ENCODE data around the gene TPM4. TPM values are rescaled to one million over a fixed set of nuclear protein-coding genes. Genes with fewer than 3 reads are reported as not detected.
"Not testable (repeated sequence)": the region's sequence is repeated elsewhere in the genome, so short reads cannot be mapped to it uniquely, and the experiment has no call there.

The TPM4 gene
- total RNA-seq, 2 experiments from 2014 or later, result 240 to 254 TPM

DNA sequence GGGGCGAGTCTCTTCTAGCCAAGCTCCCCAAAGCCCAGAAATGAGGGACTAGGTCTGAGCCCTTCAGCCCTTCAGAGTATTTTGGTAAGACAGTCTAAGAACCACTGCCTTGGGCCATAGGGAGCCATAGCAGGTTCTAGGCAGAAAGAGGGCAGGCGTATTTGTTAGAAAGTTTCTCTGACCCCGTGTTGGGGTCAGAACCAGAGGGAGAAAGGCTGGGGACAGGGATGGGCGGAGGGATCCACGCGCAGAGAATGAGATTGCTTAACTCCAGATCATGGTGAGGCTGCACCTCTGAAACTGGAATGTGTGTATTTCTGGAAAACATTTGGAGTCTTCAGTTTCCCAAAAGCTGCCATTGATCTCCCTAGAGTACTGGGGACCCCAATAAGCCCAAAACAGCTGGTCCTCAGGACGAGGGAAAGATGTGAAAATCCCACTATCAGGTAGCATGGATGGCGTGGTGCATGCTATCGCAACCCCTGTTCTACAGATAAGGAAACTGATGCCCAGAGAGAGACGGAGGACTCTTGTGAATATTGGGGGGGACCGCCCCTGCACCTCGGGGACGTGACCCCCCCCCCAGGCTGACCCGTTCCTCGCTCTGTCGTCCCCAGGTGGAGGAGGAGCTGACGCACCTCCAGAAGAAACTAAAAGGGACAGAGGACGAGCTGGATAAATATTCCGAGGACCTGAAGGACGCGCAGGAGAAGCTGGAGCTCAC, 703 bp upstream of the TPM4 start:
- Mint-ChIP-seq H3K9me3 (no peaks in the 10 kb centered on the region), H3K27me3 (ENCODE audit: low read depth) (no peaks in the 10 kb centered on the region), H3K4me3 (peak overlapping the region; percentile 81), H3K4me1 (ENCODE audit: low read depth) (peaks cover 61% of the 10 kb centered on the region), H3K36me3 (ENCODE audit: low read depth) (peaks cover 22% of the 10 kb centered on the region), H3K27ac (peak overlapping the region; percentile 83)
- peak; percentile 20 for DNase-seq
- CTCF ChIA-PET, result interaction anchor here (0.6 to 3.8 kb wide), 6 partner anchors 11 to 35 kb away, joined by 3 to 32 read pairs (median 7); no protein-coding TSS in a partner anchor
- intact Hi-C loops (cut with micrococcal nuclease), result loop anchor here (5.0 to 10.0 kb wide), 2 partner anchors 512 to 1701 kb away; no protein-coding TSS in a partner anchor

DNA sequence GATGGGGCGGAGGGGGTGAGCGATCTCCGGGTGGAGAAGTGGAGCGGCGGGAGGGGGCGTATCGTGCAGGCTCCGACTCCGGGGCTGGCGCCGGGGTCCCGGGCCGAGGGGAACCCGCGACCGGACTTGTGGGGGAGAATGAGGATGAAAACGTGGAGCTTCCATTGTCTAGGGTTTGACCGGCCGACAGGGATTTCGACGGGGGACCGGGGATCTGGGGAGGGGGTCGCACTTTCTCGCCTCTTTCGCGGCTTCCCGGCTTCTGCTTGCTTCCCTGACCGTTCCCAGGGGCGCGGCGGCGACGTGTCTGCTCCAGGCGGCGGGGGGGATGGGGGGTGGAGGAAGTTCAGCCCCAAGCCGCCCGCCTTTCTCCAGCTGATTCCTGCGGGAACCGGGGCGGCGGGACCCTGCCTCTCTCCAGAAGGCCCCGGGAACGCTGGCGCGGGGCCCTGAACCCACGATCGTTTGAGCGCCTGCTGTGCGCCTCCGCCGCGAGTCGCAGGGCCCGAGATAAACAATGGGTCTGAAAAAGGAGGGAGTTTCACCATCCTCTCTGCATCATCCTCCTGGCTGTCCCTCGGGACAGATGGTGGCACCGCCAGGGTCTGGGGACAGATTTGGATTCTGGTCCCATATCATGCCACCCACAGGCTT, 790 bp downstream of the TPM4 start:
- DNase-seq, result peak; percentile 31
- Mint-ChIP-seq H3K9me3 (no peaks in the 10 kb centered on the region), H3K4me1 (ENCODE audit: low read depth) (peaks cover 69% of the 10 kb centered on the region)

DNA sequence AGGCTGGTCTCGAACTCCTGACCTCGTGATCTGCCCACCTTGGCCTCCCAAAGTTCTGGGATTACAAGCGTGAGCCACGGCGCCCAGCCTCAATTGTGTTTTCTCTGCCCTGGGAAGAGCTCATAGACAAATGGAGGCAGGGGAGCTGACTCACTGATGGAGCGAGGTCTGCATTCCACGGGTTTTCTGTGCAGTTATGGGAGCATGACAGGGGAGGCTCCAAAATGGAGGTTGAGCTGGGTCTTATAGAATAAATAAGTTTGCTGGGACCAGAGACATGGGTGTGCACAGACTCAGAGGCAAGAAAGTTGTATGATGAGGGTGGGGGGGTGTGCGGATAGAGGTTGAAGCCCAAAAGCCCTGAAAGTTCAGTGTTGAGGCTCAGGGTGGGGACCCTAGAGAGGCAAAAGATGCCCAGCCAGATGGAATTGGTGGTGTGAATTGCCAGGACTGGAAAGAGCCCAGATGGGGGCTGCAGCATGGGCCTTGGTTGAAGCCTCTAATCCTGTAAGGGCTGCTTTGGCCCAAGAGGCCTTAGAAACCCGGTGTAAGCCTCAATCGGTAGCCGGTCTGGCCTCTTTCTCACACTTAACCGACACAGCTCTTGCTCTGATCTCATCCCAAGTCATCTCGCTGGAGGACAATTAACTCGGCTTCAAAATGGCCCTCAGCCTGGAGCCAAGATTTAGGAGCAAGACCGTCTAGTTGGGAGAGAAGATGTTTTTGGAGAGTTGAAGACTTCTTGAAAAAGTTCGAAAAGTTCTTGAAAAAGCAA, 1.9 kb downstream of the TPM4 start:
- intact Hi-C loops (cut with micrococcal nuclease), result loop anchor here (2.0 to 10.0 kb wide), 6 partner anchors 41 to 1703 kb away; no protein-coding TSS in a partner anchor
- H3K4me1 Mint-ChIP-seq (ENCODE audit: low read depth), result peaks cover 68% of the 10 kb centered on the region
- DNase-seq, result peak; percentile 42
- H3K9me3 Mint-ChIP-seq, result no peaks in the 10 kb centered on the region
- CTCF ChIA-PET, result interaction anchor here (0.6 to 2.2 kb wide), 6 partner anchors 15 to 107 kb away, joined by 3 to 6 read pairs (median 4); partner anchors contain the start of gene FAM32A
- peaks cover 47% of the 10 kb centered on the region for H3K36me3 Mint-ChIP-seq (ENCODE audit: low read depth)
- H3K4me3 Mint-ChIP-seq, result peak overlapping the region; percentile 81
- peak overlapping the region; percentile 98 for H3K27ac Mint-ChIP-seq
- H3K27me3 Mint-ChIP-seq (ENCODE audit: low read depth), result no peaks in the 10 kb centered on the region

More for the DNA sequence above, 790 bp downstream of the TPM4 start:
- Mint-ChIP-seq H3K27ac (peak overlapping the region; percentile 98), H3K4me3 (peak overlapping the region; percentile 81), H3K36me3 (ENCODE audit: low read depth) (peaks cover 36% of the 10 kb centered on the region), H3K27me3 (ENCODE audit: low read depth) (no peaks in the 10 kb centered on the region)
- intact Hi-C loops (cut with micrococcal nuclease), result loop anchor here (5.0 to 10.0 kb wide), 2 partner anchors 510 to 1702 kb away; no protein-coding TSS in a partner anchor
- CTCF ChIA-PET, result interaction anchor here (1.0 to 2.2 kb wide), 6 partner anchors 9 to 108 kb away, joined by 3 to 9 read pairs (median 6); partner anchors contain the start of gene FAM32A

DNA sequence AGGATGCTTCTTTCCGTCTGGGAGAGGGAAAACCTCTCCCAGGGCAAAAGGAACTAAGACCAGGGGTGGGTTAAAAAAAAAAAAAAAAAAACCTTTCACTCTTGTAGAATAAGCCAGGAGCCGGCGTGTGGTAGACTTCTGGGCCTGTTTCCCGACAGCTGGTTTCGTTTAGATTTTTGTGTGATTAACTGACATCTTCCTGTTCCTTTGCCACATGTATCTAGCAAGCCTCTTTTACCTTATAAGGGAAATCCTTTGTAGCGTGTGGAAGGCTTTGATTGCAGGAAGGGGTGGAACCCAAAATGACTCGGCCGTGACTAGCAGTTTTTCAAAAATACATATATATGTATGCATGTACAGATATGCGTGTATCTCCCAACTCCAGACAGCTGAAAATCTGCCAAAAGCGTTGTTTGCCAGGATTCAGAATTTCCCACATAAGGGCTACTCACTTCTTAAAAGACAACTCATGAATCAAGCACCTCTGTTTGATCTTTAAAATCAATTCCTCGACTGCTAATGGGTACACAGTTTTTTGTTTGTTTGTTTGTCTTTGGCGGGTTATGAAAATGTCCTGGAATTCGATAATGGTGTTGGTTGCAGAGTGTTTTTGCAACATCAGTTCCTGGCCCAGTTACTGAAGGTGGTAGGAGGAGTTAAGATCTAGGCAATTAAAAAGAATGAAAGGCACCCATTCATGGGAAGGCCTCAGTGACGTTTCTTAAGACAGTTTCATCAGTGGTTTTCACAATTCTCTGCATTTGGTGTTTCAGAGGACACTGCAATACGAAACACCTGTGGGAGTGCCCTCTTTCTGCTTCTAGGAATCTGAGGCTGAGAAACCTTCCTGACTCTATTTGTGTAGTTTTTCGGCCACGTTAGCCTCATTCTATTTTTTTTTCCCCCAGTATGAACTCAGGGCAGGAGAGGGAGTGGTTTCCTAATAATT, 2.7 kb downstream of the TPM4 start:
- intact Hi-C loops (cut with micrococcal nuclease), result loop anchor here (1.0 to 10.0 kb wide), 8 partner anchors 9 to 1704 kb away; partner anchors contain the start of gene RAB8A

DNA sequence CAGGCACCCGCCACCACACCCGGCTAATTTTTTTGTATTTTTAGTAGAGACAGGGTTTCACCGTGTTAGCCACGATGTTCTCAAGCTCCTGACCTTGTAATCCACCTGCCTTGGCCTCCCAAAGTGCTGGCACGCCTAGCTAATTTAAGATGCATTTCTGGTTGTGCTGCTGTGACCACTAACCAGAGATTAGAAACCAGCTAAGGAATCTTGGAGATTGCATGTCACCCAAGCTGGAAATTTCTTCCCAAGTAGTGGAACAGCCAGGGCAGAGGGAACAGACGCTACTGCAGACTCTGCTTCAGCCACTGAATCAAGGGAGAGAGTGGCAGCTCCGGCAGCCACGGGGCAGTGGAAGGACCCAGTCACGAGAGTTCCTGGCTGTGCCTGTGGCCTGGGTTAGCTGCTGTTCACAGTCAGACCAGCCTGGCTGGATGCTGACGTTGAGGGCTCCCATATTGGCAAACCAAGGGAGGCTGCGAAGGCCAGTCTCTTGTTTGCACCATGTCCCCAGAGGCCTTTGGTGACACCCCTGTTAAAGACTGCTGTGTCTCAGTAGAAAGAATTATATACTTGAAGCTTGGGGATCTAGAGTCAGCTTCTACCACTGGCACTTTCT, 7.9 kb downstream of the TPM4 start:
- intact Hi-C loops (cut with micrococcal nuclease), result no loop called here
- no peak for DNase-seq
- Mint-ChIP-seq H3K36me3 (ENCODE audit: low read depth) (peaks cover 80% of the 10 kb centered on the region), H3K27ac (no peak overlapping the region), H3K27me3 (ENCODE audit: low read depth) (no peaks in the 10 kb centered on the region), H3K4me1 (ENCODE audit: low read depth) (peaks cover 65% of the 10 kb centered on the region), H3K9me3 (no peaks in the 10 kb centered on the region), H3K4me3 (no peak overlapping the region)
- CTCF ChIA-PET, result interaction anchor here (0.5 to 3.8 kb wide), 5 partner anchors 18 to 299 kb away, joined by 3 to 20 read pairs (median 4); partner anchors contain the start of gene RAB8A

More for the DNA sequence above, 2.7 kb downstream of the TPM4 start:
- H3K9me3 Mint-ChIP-seq, result no peaks in the 10 kb centered on the region
- H3K4me3 Mint-ChIP-seq, result peak overlapping the region; percentile 81
- CTCF ChIA-PET, result interaction anchor here (0.6 to 2.2 kb wide), 2 partner anchors 16 to 32 kb away, joined by 3 to 5 read pairs; no protein-coding TSS in a partner anchor
- no peaks in the 10 kb centered on the region for H3K27me3 Mint-ChIP-seq (ENCODE audit: low read depth)
- peak overlapping the region; percentile 98 for H3K27ac Mint-ChIP-seq
- peaks cover 54% of the 10 kb centered on the region for H3K36me3 Mint-ChIP-seq (ENCODE audit: low read depth)
- peak; percentile 88 for DNase-seq
- peaks cover 66% of the 10 kb centered on the region for H3K4me1 Mint-ChIP-seq (ENCODE audit: low read depth)

DNA sequence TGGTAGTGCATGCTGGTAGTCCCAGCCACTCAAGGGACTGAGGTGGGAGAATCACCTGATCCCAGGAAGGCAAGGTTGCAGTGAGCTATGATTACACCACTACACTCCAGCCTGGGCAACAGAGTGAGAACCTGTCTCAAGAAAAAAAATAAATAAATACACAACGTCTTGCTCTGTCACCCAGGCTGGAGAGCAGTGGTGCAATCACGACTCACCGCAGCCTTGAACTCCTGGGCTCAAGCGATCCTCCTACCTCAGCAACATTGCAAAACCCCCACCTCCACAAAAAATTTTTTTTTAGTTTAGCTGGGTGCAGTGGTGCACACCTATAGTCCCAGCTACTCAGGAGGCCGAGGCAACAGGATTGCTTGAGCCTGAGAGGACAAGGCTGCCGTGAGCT, 8.8 kb downstream of the TPM4 start:
- peaks cover 83% of the 10 kb centered on the region for H3K36me3 Mint-ChIP-seq (ENCODE audit: low read depth)
- no peak for DNase-seq
- H3K27me3 Mint-ChIP-seq (ENCODE audit: low read depth), result no peaks in the 10 kb centered on the region
- no peaks in the 10 kb centered on the region for H3K9me3 Mint-ChIP-seq
- intact Hi-C loops (cut with micrococcal nuclease), result no loop called here
- CTCF ChIA-PET, result interaction anchor here (0.8 to 3.8 kb wide), 4 partner anchors 10 to 298 kb away, joined by 3 to 20 read pairs (median 9); no protein-coding TSS in a partner anchor
- H3K27ac Mint-ChIP-seq, result peak overlapping the region; percentile 88
- H3K4me3 Mint-ChIP-seq, result no peak overlapping the region
- H3K4me1 Mint-ChIP-seq (ENCODE audit: low read depth), result peaks cover 58% of the 10 kb centered on the region

DNA sequence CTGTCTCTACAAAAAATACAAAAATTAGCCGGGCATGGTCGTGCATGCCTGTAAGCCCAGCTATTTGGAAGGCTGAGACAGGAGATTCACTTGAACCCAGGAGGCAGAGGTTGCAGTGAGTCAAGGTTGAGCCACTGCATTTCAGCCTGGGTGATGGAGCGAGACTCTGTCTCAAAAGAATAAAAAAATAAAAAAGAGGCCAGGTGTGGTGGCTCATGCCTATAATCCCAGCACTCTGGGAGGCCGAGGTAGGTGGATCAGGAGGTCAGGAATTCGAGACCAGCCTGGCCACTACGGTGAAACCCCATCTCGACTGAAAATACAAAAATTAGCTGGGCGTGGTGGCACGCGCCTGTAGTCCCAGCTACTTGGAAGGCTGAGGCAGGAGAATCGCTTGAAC, 11.1 kb downstream of the TPM4 start:
- H3K4me3 Mint-ChIP-seq; H3K27ac Mint-ChIP-seq; DNase-seq; H3K27me3 Mint-ChIP-seq (ENCODE audit: low read depth); H3K9me3 Mint-ChIP-seq: not testable (repeated sequence)
- Mint-ChIP-seq H3K4me1 (ENCODE audit: low read depth) (peaks cover 37% of the 10 kb centered on the region), H3K36me3 (ENCODE audit: low read depth) (peaks cover 75% of the 10 kb centered on the region)
- intact Hi-C loops (cut with micrococcal nuclease), result loop anchor here (2.0 kb wide), 2 partner anchors 17 to 37 kb away; no protein-coding TSS in a partner anchor
- CTCF ChIA-PET, result interaction anchor here (0.7 to 2.7 kb wide), 4 partner anchors 21 to 98 kb away, joined by 3 to 9 read pairs (median 6); partner anchors contain the start of genes FAM32A and RAB8A

DNA sequence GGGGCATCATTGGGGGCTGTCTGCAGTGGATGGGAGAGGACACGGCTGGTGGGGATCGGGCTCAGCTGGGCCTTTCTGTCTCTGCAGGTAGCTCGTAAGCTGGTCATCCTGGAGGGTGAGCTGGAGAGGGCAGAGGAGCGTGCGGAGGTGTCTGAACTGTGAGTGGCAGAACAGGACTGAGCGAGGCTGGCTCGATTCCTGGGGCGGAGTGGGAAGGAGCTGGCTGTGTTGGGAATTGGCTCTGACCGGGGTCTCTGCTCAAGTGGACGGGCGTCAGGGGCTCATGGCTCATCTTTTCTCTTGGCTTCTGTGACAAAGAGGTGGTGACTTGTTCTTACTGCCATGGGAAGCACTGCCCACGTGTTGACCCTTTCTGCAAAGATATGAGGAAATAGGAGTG, 11.6 kb downstream of the TPM4 start:
- CTCF ChIA-PET, result interaction anchor here (0.7 to 2.7 kb wide), 2 partner anchors 21 to 24 kb away, joined by 3 to 9 read pairs; no protein-coding TSS in a partner anchor
- H3K36me3 Mint-ChIP-seq (ENCODE audit: low read depth), result peaks cover 75% of the 10 kb centered on the region
- no peaks in the 10 kb centered on the region for H3K27me3 Mint-ChIP-seq (ENCODE audit: low read depth)
- DNase-seq, result no peak
- peaks cover 35% of the 10 kb centered on the region for H3K4me1 Mint-ChIP-seq (ENCODE audit: low read depth)
- intact Hi-C loops (cut with micrococcal nuclease), result loop anchor here (2.0 kb wide), 2 partner anchors 17 to 37 kb away; no protein-coding TSS in a partner anchor
- no peak overlapping the region for H3K27ac Mint-ChIP-seq
- no peaks in the 10 kb centered on the region for H3K9me3 Mint-ChIP-seq
- H3K4me3 Mint-ChIP-seq, result no peak overlapping the region

DNA sequence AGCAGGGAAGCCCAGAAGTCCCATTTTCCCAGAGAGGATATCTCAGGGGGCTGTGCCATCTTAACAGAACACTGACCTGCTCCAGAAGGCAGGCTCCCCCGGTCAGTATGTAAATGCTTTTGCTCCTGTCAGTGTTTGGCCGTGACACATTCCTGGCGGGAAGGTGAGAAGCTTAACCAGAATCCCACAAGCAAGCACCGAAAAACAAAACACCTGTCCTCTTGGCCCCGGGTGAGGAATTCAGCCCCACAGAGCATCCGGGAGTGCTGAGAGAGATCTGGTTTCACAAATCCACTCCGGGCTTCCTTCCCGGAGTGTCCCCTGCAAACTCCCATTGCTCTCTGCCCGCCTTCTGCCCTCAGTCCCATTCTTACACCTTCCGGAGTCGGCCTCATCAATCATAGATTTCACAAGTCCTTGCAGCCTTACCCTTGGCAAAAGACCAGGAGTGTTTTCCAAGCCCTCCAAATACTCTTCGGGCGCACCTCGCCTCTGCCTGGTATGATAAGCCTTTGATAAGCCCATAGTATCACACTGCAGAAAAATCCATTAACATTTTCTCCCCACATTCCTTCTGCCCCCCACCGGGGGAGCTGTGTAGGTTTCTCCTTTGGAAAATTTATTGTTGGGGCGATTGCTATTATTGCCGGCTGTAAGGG, 12.2 kb downstream of the TPM4 start:
- no peak overlapping the region for H3K4me3 Mint-ChIP-seq
- H3K36me3 Mint-ChIP-seq (ENCODE audit: low read depth), result peaks cover 75% of the 10 kb centered on the region
- H3K4me1 Mint-ChIP-seq (ENCODE audit: low read depth), result peaks cover 33% of the 10 kb centered on the region
- no peak for DNase-seq
- intact Hi-C loops (cut with micrococcal nuclease), result no loop called here
- CTCF ChIA-PET, result interaction anchor here (1.0 to 2.7 kb wide), 4 partner anchors 22 to 26 kb away, joined by 3 to 9 read pairs (median 4); no protein-coding TSS in a partner anchor
- no peaks in the 10 kb centered on the region for H3K9me3 Mint-ChIP-seq
- no peaks in the 10 kb centered on the region for H3K27me3 Mint-ChIP-seq (ENCODE audit: low read depth)
- H3K27ac Mint-ChIP-seq, result peak overlapping the region; percentile 6
